HepG2 (cell line): ENCODE results near the gene FBXL13. TPM values are rescaled to one million over a fixed set of nuclear protein-coding genes. Genes with fewer than 3 reads are reported as not detected.

Experiments used
- ATAC-seq: fragments of 200-7000 bp; cut with Tn5 transposase; 3 replicates; pipeline ENCODE4 v1.9.1; 2020; ENCODE audit warnings: mild to moderate bottlenecking, moderate library complexity
- BruUV-seq: library from RNA; stranded (reverse); fragments of 400-500 nt; replicated peaks from 2 replicates; lab custom pipeline; 2021; lab: Mats Ljungman, UMichigan
- CTCF ChIA-PET: fragments of 300-600 bp; formaldehyde crosslinking; extraction: SDS; loops from one replicate; lab custom pipeline; 2021; ENCODE audit warnings: low total read pairs, inconsistent platforms, low intra/inter-chr PET ratio; lab: Yijun Ruan, JAX
- POLR2A ChIA-PET: fragments of 350-600 bp; sonication (Branson Sonifier 250); formaldehyde crosslinking; loops from one replicate; lab custom pipeline; 2020; ENCODE audit warnings: antibody characterized with exemption, inconsistent platforms; lab: Yijun Ruan, JAX
- DNase-seq: peaks from one replicate; pipeline ENCODE4 v3.0.0-alpha.2; 2015; ENCODE audit warnings: low spot score
- FAIRE-seq: peaks from 3 replicates; lab custom pipeline; 2011; peaks lifted over from hg19 to GRCh38; lab: Jason Lieb, UNC
- H2AFZ ChIP-seq: one replicate; pipeline ENCODE4 v1.6.1; 2011; ENCODE audit warnings: low read length, inconsistent platforms
- H3K27ac ChIP-seq: fragments of 300-600 bp; 3 replicates; pipeline ENCODE4 v1.8.0; 2011; ENCODE audit warnings: mixed run types, mild to moderate bottlenecking, mixed read lengths, low read length, inconsistent platforms; ENCODE audit not compliant: insufficient read depth; ENCODE audit errors: extremely low read length
- H3K27me3 ChIP-seq, 2 experiments: fragments of 200-600 bp in 1 of 2; 2 replicates in 1 of 2; 3 replicates in 1 of 2; pipeline versions ENCODE4 v1.6.0 to v1.8.0; 2011; ENCODE audit warnings: low read length in 2 of 2, mild to moderate bottlenecking in 2 of 2, moderate library complexity in 2 of 2, inconsistent platforms in 1 of 2; ENCODE audit not compliant: insufficient read depth in 2 of 2, control insufficient read depth in 1 of 2
- H3K36me3 ChIP-seq, 2 experiments: fragments of 200-600 bp in 1 of 2; replicated peaks in 1 of 2; 2 replicates in 1 of 2; 3 replicates in 1 of 2; pipeline versions ENCODE4 v1.5.1 to v1.8.0; 2011; ENCODE audit warnings: low read length in 2 of 2, inconsistent platforms in 1 of 2; ENCODE audit not compliant: insufficient read depth in 2 of 2, control insufficient read depth in 1 of 2
- H3K4me1 ChIP-seq: 2 replicates; pipeline ENCODE4 v1.5.1; 2012; ENCODE audit warnings: low read length, inconsistent platforms; ENCODE audit not compliant: insufficient read depth
- H3K4me2 ChIP-seq: 2 replicates; pipeline ENCODE4 v1.6.0; 2011; ENCODE audit warnings: low read depth, low read length, inconsistent platforms
- H3K4me3 ChIP-seq, 3 experiments: fragments of 200-600 bp in 1 of 3; sonication (generic), shearing (Covaris generic) in 1 of 3; replicated peaks in 1 of 3; 2 replicates each; pipeline ENCODE4 v1.5.1; 2011 to 2016; ENCODE audit warnings: low read length in 3 of 3, inconsistent platforms in 2 of 3, low read depth in 2 of 3, mild to moderate bottlenecking in 2 of 3, control low read depth in 1 of 3, mixed read lengths in 1 of 3; ENCODE audit not compliant: insufficient read depth in 1 of 3
- H3K79me2 ChIP-seq: one replicate; pipeline ENCODE4 v1.6.1; 2011; ENCODE audit warnings: low read length, inconsistent platforms; ENCODE audit not compliant: insufficient read depth
- H3K9ac ChIP-seq: 2 replicates; pipeline ENCODE4 v1.6.0; 2011; ENCODE audit warnings: mild to moderate bottlenecking, low read depth, low read length, inconsistent platforms; ENCODE audit not compliant: insufficient read depth
- H3K9me3 ChIP-seq: 2 replicates; pipeline ENCODE4 v1.5.1; 2012; ENCODE audit warnings: mild to moderate bottlenecking, low read length
- H4K20me1 ChIP-seq: 2 replicates; pipeline ENCODE4 v1.6.0; 2011; ENCODE audit warnings: inconsistent platforms, mild to moderate bottlenecking, low read length, moderate library complexity; ENCODE audit not compliant: insufficient read depth
- ATRX ChIP-seq: sonication (generic); formaldehyde crosslinking; IDR thresholded peaks from 2 replicates; pipeline ENCODE4 v1.4.0; 2020; ENCODE audit warnings: missing genetic modification reagents, borderline replicate concordance
- CBX5 ChIP-seq: sonication (generic); formaldehyde crosslinking; IDR thresholded peaks from 2 replicates; pipeline ENCODE4 v1.4.0; 2020; ENCODE audit warnings: missing genetic modification reagents, borderline replicate concordance
- MED1 ChIP-seq: sonication (generic); formaldehyde crosslinking; IDR thresholded peaks from 2 replicates; pipeline ENCODE4 v1.4.0; 2020; ENCODE audit warnings: missing genetic modification reagents
- NFIB ChIP-seq: sonication (generic); formaldehyde crosslinking; IDR thresholded peaks from 2 replicates; pipeline ENCODE4 v1.9.0; 2021; ENCODE audit warnings: missing genetic modification reagents, mild to moderate bottlenecking, borderline replicate concordance
- NFYC ChIP-seq: IDR thresholded peaks from 2 replicates; pipeline ENCODE4 v1.6.1; 2016; ENCODE audit warnings: missing genetic modification reagents, missing compliant biosample characterization
- PHF21A ChIP-seq: sonication (generic); formaldehyde crosslinking; IDR thresholded peaks from 2 replicates; pipeline ENCODE4 v1.5.0; 2020; ENCODE audit warnings: mild to moderate bottlenecking, missing genetic modification reagents
- ZFAT ChIP-seq: sonication (generic); formaldehyde crosslinking; conservative IDR thresholded peaks from 2 replicates; pipeline ENCODE4 v1.8.1; 2023; ENCODE audit warnings: missing genetic modification reagents, inconsistent platforms
- WGBS: methylation state at CpG from one replicate; pipeline ENCODE4 v1.1.6; 2017; ENCODE audit warnings: low lambda C conversion rate; 5-methylcytosine and 5-hydroxymethylcytosine counted together
- in situ Hi-C: cut with HindIII; loops from 2 replicates; pipeline ENCODE4 v1.10.0; 2017; ENCODE audit warnings: low pct_unique_long_range_greater_than_20kb; ENCODE audit not compliant: extremely low pct_ligation_motif_present
- intact Hi-C: fragments of 100-400 bp; cut with micrococcal nuclease; formaldehyde crosslinking; loops from one replicate; pipeline ENCODE4 v1.10.0; 2022; ENCODE audit not compliant: unreplicated experiment
- polyA plus RNA-seq, 8 experiments: library from polyadenylated mRNA; depleted of rRNA in 3 of 8; stranded (reverse) in 7 of 8; unstranded in 1 of 8; fragments of >200 nt; fragmentation: Illumina TruSeq in 4 of 8; extraction: Trizol in 4 of 8; gene quantifications; 2 replicates each; pipeline versions ENCODE4 v1.2.1 to v1.2.3, GENCODE V29; 2011 to 2016; ENCODE audit warnings: low read depth in 4 of 8, missing spikeins in 1 of 8, mixed read lengths in 1 of 8; ENCODE audit not compliant: insufficient read depth in 1 of 8
- total RNA-seq, 5 experiments: library from RNA; depleted of rRNA; stranded (reverse); fragments of >200 nt; fragmentation: Illumina TruSeq; extraction: Trizol; gene quantifications; 2 replicates each; pipeline ENCODE4 v1.2.3, GENCODE V29; 2016; ENCODE audit warnings: low read depth in 1 of 5
- TF ChIP-seq, protein P1 (sequence below): sonication (generic); formaldehyde crosslinking; IDR thresholded peaks from 2 replicates; pipeline ENCODE4 v1.5.0; 2020; ENCODE audit warnings: missing genetic modification reagents, mild to moderate bottlenecking, borderline replicate concordance
- TF ChIP-seq, protein P2 (sequence below): sonication (generic); formaldehyde crosslinking; IDR thresholded peaks from 2 replicates; pipeline ENCODE4 v1.8.1; 2023; ENCODE audit warnings: mild to moderate bottlenecking, missing genetic modification reagents
- TF ChIP-seq, protein P3 (sequence below): sonication (generic); formaldehyde crosslinking; IDR thresholded peaks from 2 replicates; pipeline ENCODE4 v1.4.0; 2020; ENCODE audit warnings: missing genetic modification reagents, borderline replicate concordance
- TF ChIP-seq, protein P4 (sequence below): sonication (generic); formaldehyde crosslinking; IDR thresholded peaks from 2 replicates; pipeline ENCODE4 v1.8.1; 2023; ENCODE audit warnings: mild to moderate bottlenecking, inconsistent platforms, moderate library complexity, missing genetic modification reagents, borderline replicate concordance

Gene FBXL13
- total and polyA plus RNA-seq, 2 of the 13 experiments (the other 11 are each of a cell fraction or from before 2014, with no cell fraction given): 0.24 to 0.77 TPM

DNA sequence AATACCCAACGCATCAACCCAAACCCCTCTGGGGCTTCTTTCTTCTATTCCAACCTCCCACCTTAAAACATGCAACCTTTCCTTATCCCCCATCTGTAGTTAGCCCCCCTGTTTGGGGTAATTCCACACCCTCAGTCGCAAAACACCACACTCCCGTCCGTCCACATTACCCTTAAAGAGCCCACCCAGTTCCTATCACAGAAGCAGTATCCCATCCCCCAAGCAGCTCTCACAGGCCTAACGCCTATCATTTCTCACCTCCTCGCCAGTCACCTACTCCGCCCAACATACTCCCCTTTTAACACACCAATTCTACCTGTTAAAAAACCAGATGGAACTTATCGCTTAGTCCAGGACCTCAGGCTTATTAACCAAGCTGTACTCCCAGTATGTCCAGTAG is 98.1 kb downstream of the FBXL13 start:
- FAIRE-seq (no peak), ATAC-seq (no peak), DNase-seq (no peak)
- intact Hi-C loops: no loop called here
- ChIA-PET POLR2A (no interaction called here), CTCF (no interaction called here)
- BruUV-seq: no TSS peak
- no peak overlapping the region for H3K4me3 ChIP-seq
- no peaks in the 10 kb centered on the region for H3K79me2 ChIP-seq
- no peaks in the 10 kb centered on the region for H4K20me1 ChIP-seq
- H3K36me3 ChIP-seq: no peaks in the 10 kb centered on the region
- H3K4me1 ChIP-seq: no peaks in the 10 kb centered on the region
- H3K27ac ChIP-seq: no peak overlapping the region
- TF ChIP-seq, protein P1, sequence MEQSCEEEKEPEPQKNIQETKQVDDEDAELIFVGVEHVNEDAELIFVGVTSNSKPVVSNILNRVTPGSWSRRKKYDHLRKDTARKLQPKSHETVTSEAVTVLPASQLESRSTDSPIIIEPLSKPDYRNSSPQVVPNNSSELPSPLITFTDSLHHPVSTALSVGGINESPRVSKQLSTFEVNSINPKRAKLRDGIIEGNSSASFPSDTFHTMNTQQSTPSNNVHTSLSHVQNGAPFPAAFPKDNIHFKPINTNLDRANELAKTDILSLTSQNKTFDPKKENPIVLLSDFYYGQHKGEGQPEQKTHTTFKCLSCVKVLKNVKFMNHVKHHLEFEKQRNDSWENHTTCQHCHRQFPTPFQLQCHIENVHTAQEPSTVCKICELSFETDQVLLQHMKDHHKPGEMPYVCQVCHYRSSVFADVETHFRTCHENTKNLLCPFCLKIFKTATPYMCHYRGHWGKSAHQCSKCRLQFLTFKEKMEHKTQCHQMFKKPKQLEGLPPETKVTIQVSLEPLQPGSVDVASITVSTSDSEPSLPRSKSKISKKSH (CRISPR knock-in tag): no peak
- TF ChIP-seq, protein P2, sequence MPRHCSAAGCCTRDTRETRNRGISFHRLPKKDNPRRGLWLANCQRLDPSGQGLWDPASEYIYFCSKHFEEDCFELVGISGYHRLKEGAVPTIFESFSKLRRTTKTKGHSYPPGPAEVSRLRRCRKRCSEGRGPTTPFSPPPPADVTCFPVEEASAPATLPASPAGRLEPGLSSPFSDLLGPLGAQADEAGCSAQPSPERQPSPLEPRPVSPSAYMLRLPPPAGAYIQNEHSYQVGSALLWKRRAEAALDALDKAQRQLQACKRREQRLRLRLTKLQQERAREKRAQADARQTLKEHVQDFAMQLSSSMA (CRISPR knock-in tag): no peak
- no peak for TF ChIP-seq ZFAT (CRISPR knock-in tag)
- TF ChIP-seq ATRX: no peak
- TF ChIP-seq PHF21A (CRISPR knock-in tag): no peak
- H3K27me3 ChIP-seq: no peaks in the 10 kb centered on the region; a peak in 1 of 5 replicates
- H2AFZ ChIP-seq: no peak overlapping the region
- in situ Hi-C loops: no loop called here
- H3K9ac ChIP-seq: no peak overlapping the region
- H3K4me2 ChIP-seq: no peak overlapping the region
- 70% methylated on average over 8 of the region's 8 CpGs for WGBS
- H3K9me3 ChIP-seq: no peaks in the 10 kb centered on the region

DNA sequence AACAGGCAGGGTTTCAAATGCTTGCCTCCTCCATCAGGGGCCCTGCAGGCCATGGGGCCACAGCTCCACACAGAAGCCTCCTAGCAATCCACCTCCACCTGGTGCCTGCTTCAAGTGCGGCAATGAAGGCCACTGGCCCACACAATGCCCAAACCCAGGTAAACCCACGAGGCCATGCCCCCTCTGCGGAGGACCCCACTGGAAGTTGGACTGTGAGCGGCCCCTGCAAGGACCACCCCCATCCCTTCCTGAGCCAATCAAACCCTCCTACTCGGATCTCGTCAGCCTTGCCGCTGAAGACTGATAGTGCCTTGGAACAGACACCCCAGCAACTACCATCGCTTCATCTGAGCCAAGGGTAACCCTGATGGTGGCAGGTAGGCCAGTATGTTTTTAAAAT is 98.7 kb downstream of the FBXL13 start:
- Histone ChIP-seq H3K4me2 (no peak overlapping the region), H3K27ac (no peak overlapping the region), H3K4me3 (no peak overlapping the region), H2AFZ (no peak overlapping the region), H3K36me3 (no peaks in the 10 kb centered on the region), H3K27me3 (no peaks in the 10 kb centered on the region; a peak in 1 of 5 replicates), H4K20me1 (no peaks in the 10 kb centered on the region), H3K79me2 (no peaks in the 10 kb centered on the region), H3K9ac (no peak overlapping the region), H3K4me1 (no peaks in the 10 kb centered on the region), H3K9me3 (no peaks in the 10 kb centered on the region)
- no peak for DNase-seq
- WGBS: 63% methylated on average over 6 of the region's 8 CpGs
- in situ Hi-C loops (no loop called here), intact Hi-C loops (no loop called here)
- FAIRE-seq: no peak
- ChIA-PET CTCF (no interaction called here), POLR2A (no interaction called here)
- BruUV-seq: no TSS peak
- no peak for ATAC-seq
- TF ChIP-seq, protein P3, sequence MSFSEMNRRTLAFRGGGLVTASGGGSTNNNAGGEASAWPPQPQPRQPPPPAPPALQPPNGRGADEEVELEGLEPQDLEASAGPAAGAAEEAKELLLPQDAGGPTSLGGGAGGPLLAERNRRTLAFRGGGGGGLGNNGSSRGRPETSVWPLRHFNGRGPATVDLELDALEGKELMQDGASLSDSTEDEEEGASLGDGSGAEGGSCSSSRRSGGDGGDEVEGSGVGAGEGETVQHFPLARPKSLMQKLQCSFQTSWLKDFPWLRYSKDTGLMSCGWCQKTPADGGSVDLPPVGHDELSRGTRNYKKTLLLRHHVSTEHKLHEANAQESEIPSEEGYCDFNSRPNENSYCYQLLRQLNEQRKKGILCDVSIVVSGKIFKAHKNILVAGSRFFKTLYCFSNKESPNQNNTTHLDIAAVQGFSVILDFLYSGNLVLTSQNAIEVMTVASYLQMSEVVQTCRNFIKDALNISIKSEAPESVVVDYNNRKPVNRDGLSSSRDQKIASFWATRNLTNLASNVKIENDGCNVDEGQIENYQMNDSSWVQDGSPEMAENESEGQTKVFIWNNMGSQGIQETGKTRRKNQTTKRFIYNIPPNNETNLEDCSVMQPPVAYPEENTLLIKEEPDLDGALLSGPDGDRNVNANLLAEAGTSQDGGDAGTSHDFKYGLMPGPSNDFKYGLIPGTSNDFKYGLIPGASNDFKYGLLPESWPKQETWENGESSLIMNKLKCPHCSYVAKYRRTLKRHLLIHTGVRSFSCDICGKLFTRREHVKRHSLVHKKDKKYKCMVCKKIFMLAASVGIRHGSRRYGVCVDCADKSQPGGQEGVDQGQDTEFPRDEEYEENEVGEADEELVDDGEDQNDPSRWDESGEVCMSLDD (CRISPR knock-in tag): no peak
- TF ChIP-seq MED1 (CRISPR knock-in tag) (no peak), CBX5 (CRISPR knock-in tag) (no peak), NFYC (no peak), NFIB (CRISPR knock-in tag) (no peak)
- TF ChIP-seq, protein P4, sequence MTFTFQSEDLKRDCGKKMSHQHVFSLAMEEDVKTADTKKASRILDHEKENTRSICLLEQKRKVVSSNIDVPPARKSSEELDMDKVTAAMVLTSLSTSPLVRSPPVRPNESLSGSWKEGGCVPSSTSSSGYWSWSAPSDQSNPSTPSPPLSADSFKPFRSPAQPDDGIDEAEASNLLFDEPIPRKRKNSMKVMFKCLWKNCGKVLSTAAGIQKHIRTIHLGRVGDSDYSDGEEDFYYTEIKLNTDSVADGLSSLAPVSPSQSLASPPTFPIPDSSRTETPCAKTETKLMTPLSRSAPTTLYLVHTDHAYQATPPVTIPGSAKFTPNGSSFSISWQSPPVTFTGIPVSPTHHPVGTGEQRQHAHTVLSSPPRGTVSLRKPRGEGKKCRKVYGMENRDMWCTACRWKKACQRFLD (CRISPR knock-in tag): no peak
